ENCODE results near the gene PLCZ1.

Gene PLCZ1

GRCh38 chr12:18676141-18676540, 61.7 kb downstream of the PLCZ1 start:
- DNase-seq (ENCODE audit: low spot score): no peak
- H3K27ac ChIP-seq: no peak overlapping the region
- ChIA-PET CTCF (no interaction called here), POLR2A (ENCODE audit: low non-redundant PET) (no interaction called here)
- TF ChIP-seq CTCF (conservative IDR thresholded peaks at IDR 0.05; ENCODE audit: low read depth): no peak

GRCh38 chr12:18658829-18659228, 79.0 kb downstream of the PLCZ1 start:
- TF ChIP-seq CTCF (conservative IDR thresholded peaks at IDR 0.05; ENCODE audit: low read depth): no peak
- DNase-seq (ENCODE audit: low spot score): no peak
- ChIA-PET POLR2A (ENCODE audit: low non-redundant PET) (no interaction called here), CTCF (no interaction called here)
- H3K27ac ChIP-seq: no peak overlapping the region

- ChIA-PET CTCF (no interaction called here), POLR2A (ENCODE audit: low non-redundant PET) (no interaction called here)
- TF ChIP-seq CTCF (conservative IDR thresholded peaks at IDR 0.05; ENCODE audit: low read depth): no peak
- no peak overlapping the region for H3K27ac ChIP-seq
- no peak for DNase-seq (ENCODE audit: low spot score)
Observed at GRCh38 chr12:18658179-18658578, 79.6 kb downstream of the PLCZ1 start.

GRCh38 chr12:18655351-18655750, 82.5 kb downstream of the PLCZ1 start:
- no peak for DNase-seq (ENCODE audit: low spot score)
- POLR2A ChIA-PET (ENCODE audit: low non-redundant PET): no interaction called here
- TF ChIP-seq CTCF (conservative IDR thresholded peaks at IDR 0.05; ENCODE audit: low read depth): no peak
- no peak overlapping the region for H3K27ac ChIP-seq
- CTCF ChIA-PET: interaction anchor here (0.6 to 0.7 kb wide), 3 partner anchors 208 to 1708 kb away, joined by 5 to 7 read pairs (median 6); no protein-coding TSS in a partner anchor

- ChIA-PET POLR2A (ENCODE audit: low non-redundant PET) (no interaction called here), CTCF (no interaction called here)
- no peak for TF ChIP-seq CTCF (conservative IDR thresholded peaks at IDR 0.05; ENCODE audit: low read depth)
Observed at GRCh38 chr12:18653465-18653864, 84.3 kb downstream of the PLCZ1 start.

GRCh38 chr12:18652596-18652995, 85.2 kb downstream of the PLCZ1 start:
- no peak overlapping the region for H3K27ac ChIP-seq
- ChIA-PET CTCF (no interaction called here), POLR2A (ENCODE audit: low non-redundant PET) (no interaction called here)
- TF ChIP-seq CTCF (conservative IDR thresholded peaks at IDR 0.05; ENCODE audit: low read depth): no peak
- DNase-seq (ENCODE audit: low spot score): no peak

More at GRCh38 chr12:18653465-18653864, 84.3 kb downstream of the PLCZ1 start:
- H3K27ac ChIP-seq: no peak overlapping the region
- no peak for DNase-seq (ENCODE audit: low spot score)

GRCh38 chr12:18651525-18651924, 86.3 kb downstream of the PLCZ1 start:
- TF ChIP-seq CTCF (conservative IDR thresholded peaks at IDR 0.05; ENCODE audit: low read depth): no peak
- no peak overlapping the region for H3K27ac ChIP-seq
- no peak for DNase-seq (ENCODE audit: low spot score)
- ChIA-PET CTCF (interaction anchor here (0.7 kb wide), 1 partner anchor 12 kb away, joined by 3 read pairs; no protein-coding TSS in a partner anchor), POLR2A (ENCODE audit: low non-redundant PET) (no interaction called here)
